A549 (cell line): Measurements from ENCODE around the gene CABCOCO1. TPM values are rescaled to one million over a fixed set of nuclear protein-coding genes. Genes with fewer than 3 reads are reported as not detected.

ENCODE experiments used
- ATAC-seq, 2 experiments: fragments of 200-7000 bp in 1 of 2; fragments of >200 bp in 1 of 2; cut with Nextera tagmentation in 1 of 2; cut with Tn5 transposase in 1 of 2; 3 replicates each; pipeline versions ENCODE4 v1.8.0 to v1.9.1; 2018 to 2020; ENCODE audit warnings: mild to moderate bottlenecking in 1 of 2, moderate library complexity in 1 of 2
- CTCF ChIA-PET: fragments of 300-600 bp; sonication (Branson Sonifier 250); formaldehyde crosslinking; extraction: SDS; loops from one replicate; lab custom pipeline; 2021; ENCODE audit warnings: antibody characterized with exemption, inconsistent platforms; lab: Yijun Ruan, JAX
- POLR2A ChIA-PET: fragments of 350-600 bp; formaldehyde crosslinking; extraction: SDS; loops from one replicate; lab custom pipeline; 2021; ENCODE audit warnings: antibody characterized with exemption, inconsistent platforms; lab: Yijun Ruan, JAX
- DNase-seq, 2 experiments: peaks; one replicate each; pipeline versions ENCODE4 v3.0.0 to v3.0.0-alpha.2; 2011 to 2016; ENCODE audit warnings: low read depth in 1 of 2, low spot score in 1 of 2
- FAIRE-seq: peaks from 2 replicates; lab custom pipeline; 2011; peaks lifted over from hg19 to GRCh38; lab: Jason Lieb, UNC
- H3K27ac ChIP-seq, 2 experiments: fragments of >200 bp; sonication (Bioruptor Twin); formaldehyde crosslinking; 3 replicates each; pipeline ENCODE4 v1.5.1; 2016 to 2017
- H3K4me1 ChIP-seq: fragments of >200 bp; sonication (Bioruptor Twin); formaldehyde crosslinking; 3 replicates; pipeline ENCODE4 v1.6.1; 2016
- H3K4me2 ChIP-seq: fragments of >200 bp; sonication (Bioruptor Twin); formaldehyde crosslinking; 3 replicates; pipeline ENCODE4 v1.6.1; 2016
- H3K4me3 ChIP-seq: fragments of >200 bp; sonication (Bioruptor Twin); formaldehyde crosslinking; 3 replicates; pipeline ENCODE4 v1.5.1; 2016
- H3K9me3 ChIP-seq: fragments of >200 bp; sonication (Bioruptor Twin); formaldehyde crosslinking; 3 replicates; pipeline ENCODE4 v1.6.1; 2016
- BHLHE40 ChIP-seq: IDR thresholded peaks from 2 replicates; pipeline ENCODE4 v1.6.1; 2012; ENCODE audit warnings: low read depth, low read length, inconsistent platforms
- CEBPB ChIP-seq, 2 experiments: fragments of >200 bp in 1 of 2; sonication (Bioruptor Twin) in 1 of 2; formaldehyde crosslinking in 1 of 2; IDR thresholded peaks; 2 replicates each; pipeline ENCODE4 v1.6.1; 2012 to 2016
- EHMT2 ChIP-seq: fragments of 200-600 bp; sonication (generic); IDR thresholded peaks from 2 replicates; pipeline ENCODE4 v1.6.1; 2016; ENCODE audit warnings: antibody characterized with exemption, low read depth, mild to moderate bottlenecking, moderate library complexity
- EP300 ChIP-seq, 2 experiments: fragments of >200 bp; sonication (Bioruptor Twin); formaldehyde crosslinking; IDR thresholded peaks; 2 replicates in 1 of 2; 3 replicates in 1 of 2; pipeline ENCODE4 v1.6.1; 2016 to 2017
- ESRRA ChIP-seq: fragments of 150-350 bp; IDR thresholded peaks from 2 replicates; pipeline ENCODE4 v1.6.1; 2014; ENCODE audit warnings: mild to moderate bottlenecking, low read length, borderline replicate concordance
- FOSB ChIP-seq: fragments of 250-450 bp; sonication (Bioruptor Pico); IDR thresholded peaks from 2 replicates; pipeline ENCODE4 v1.5.0; 2020; ENCODE audit warnings: mild to moderate bottlenecking, moderate library complexity
- FOSL2 ChIP-seq, 2 experiments: fragments of 450-650 bp in 1 of 2; fragments of >200 bp in 1 of 2; sonication (Bioruptor Twin) in 1 of 2; formaldehyde crosslinking; IDR thresholded peaks; 2 replicates each; pipeline versions ENCODE4 v1.5.0 to v1.6.1; 2016 to 2020; ENCODE audit warnings: mild to moderate bottlenecking in 1 of 2, moderate library complexity in 1 of 2
- HDAC2 ChIP-seq: fragments of 200-600 bp; sonication (generic); IDR thresholded peaks from 2 replicates; pipeline ENCODE4 v1.6.1; 2016
- JUNB ChIP-seq: fragments of >200 bp; sonication (Bioruptor Twin); formaldehyde crosslinking; IDR thresholded peaks from 2 replicates; pipeline ENCODE4 v1.6.1; 2016
- MAFK ChIP-seq: fragments of 450-650 bp; IDR thresholded peaks from 2 replicates; pipeline ENCODE4 v1.6.1; 2014; ENCODE audit not compliant: partially characterized antibody
- MAZ ChIP-seq: fragments of 150-350 bp; IDR thresholded peaks from 2 replicates; pipeline ENCODE4 v1.6.1; 2014; ENCODE audit warnings: antibody characterized with exemption, low read depth, low read length, borderline replicate concordance
- NFE2L2 ChIP-seq: fragments of 150-350 bp; conservative IDR thresholded peaks from 2 replicates; pipeline ENCODE4 v1.6.1; 2014; ENCODE audit warnings: low read length
- PHF8 ChIP-seq: fragments of 200-600 bp; sonication (generic); IDR thresholded peaks from 2 replicates; pipeline ENCODE4 v1.6.1; 2016; ENCODE audit warnings: low read depth, mild to moderate bottlenecking, antibody characterized with exemption, moderate library complexity, borderline replicate concordance
- POLR2A ChIP-seq: IDR thresholded peaks from 2 replicates; pipeline ENCODE4 v1.6.1; 2012; ENCODE audit warnings: mild to moderate bottlenecking, low read length
- RCOR1 ChIP-seq: fragments of 150-350 bp; IDR thresholded peaks from 2 replicates; pipeline ENCODE4 v1.6.1; 2014; ENCODE audit warnings: antibody characterized with exemption, low read length, low read depth
- RNF2 ChIP-seq: fragments of 200-600 bp; sonication (generic); IDR thresholded peaks from 2 replicates; pipeline ENCODE4 v1.6.1; 2016; ENCODE audit warnings: low read depth, mild to moderate bottlenecking, antibody characterized with exemption, moderate library complexity, borderline replicate concordance
- SMC3 ChIP-seq: fragments of >200 bp; sonication (Bioruptor Twin); formaldehyde crosslinking; IDR thresholded peaks from 3 replicates; pipeline ENCODE4 v1.6.1; 2018; ENCODE audit warnings: inconsistent platforms
- SREBF2 ChIP-seq: fragments of 450-650 bp; IDR thresholded peaks from 2 replicates; pipeline ENCODE4 v1.6.1; 2014; ENCODE audit warnings: mild to moderate bottlenecking, moderate library complexity
- ZNF302 ChIP-seq: fragments of 250-450 bp; sonication (Bioruptor Pico); IDR thresholded peaks from 2 replicates; pipeline ENCODE4 v1.9.0; 2021; ENCODE audit warnings: inconsistent platforms, mild to moderate bottlenecking, moderate library complexity
- WGBS: methylation state at CpG from one replicate; pipeline ENCODE4 v1.1.6; 2017; ENCODE audit errors: missing lambda C conversion rate; 5-methylcytosine and 5-hydroxymethylcytosine counted together
- polyA plus RNA-seq, 4 experiments: library from polyadenylated mRNA; depleted of rRNA in 3 of 4; stranded (reverse); fragments of >200 nt; fragmentation: RNase III in 1 of 4; extraction: RNeasy Plus Mini Kit Qiagen cat#74134 plus additional on column Dnase treatment in 1 of 4; gene quantifications; 2 replicates in 3 of 4; 3 replicates in 1 of 4; pipeline ENCODE4 v1.2.3, GENCODE V29; 2011 to 2017
- TF ChIP-seq, protein P1 (sequence below): IDR thresholded peaks from 2 replicates; pipeline ENCODE4 v1.6.1; 2012
- TF ChIP-seq, protein P2 (sequence below): fragments of >200 bp; sonication (Bioruptor Twin); formaldehyde crosslinking; IDR thresholded peaks from 3 replicates; pipeline ENCODE4 v1.6.1; 2016
- TF ChIP-seq, protein P3 (sequence below): fragments of >200 bp; sonication (Bioruptor Twin); formaldehyde crosslinking; IDR thresholded peaks from 2 replicates; pipeline ENCODE4 v1.6.1; 2016
- TF ChIP-seq, protein P4 (sequence below): IDR thresholded peaks from 2 replicates; pipeline ENCODE4 v1.6.1; 2012; ENCODE audit warnings: low read depth, borderline replicate concordance
- TF ChIP-seq, protein P5 (sequence below): IDR thresholded peaks from 2 replicates; pipeline ENCODE4 v1.6.1; 2012

Gene CABCOCO1
- polyA plus RNA-seq, 2 of the 4 experiments (the other 2 are of a cell fraction): 0.77 to 1.1 TPM

DNA sequence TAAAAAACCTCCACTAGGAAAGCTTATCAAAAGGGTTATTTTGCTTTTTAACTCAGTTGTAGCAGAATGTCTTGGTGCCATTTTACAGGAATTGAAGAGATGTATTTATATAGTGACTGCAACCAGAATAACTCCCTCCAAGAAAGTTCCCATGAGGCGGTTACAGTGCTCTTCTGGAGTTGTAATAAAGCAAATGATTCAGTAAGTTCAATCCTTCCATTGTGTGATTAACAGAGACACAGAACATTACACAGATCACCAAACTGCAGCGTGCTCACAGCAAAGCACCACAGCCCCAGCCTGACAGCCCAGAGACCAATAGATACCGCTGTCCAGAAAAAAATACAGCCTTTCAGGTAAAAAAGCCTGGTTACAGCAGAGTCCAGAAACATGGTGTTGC, 21.9 kb upstream of the CABCOCO1 start:
- peaks cover 42% of the 10 kb centered on the region for H3K4me1 ChIP-seq
- POLR2A ChIA-PET: no interaction called here
- DNase-seq (no peak), ATAC-seq (no peak), FAIRE-seq (no peak)
- no peak for TF ChIP-seq SREBF2
- TF ChIP-seq MAZ: no peak
- no peak for TF ChIP-seq FOSB (CRISPR knock-in tag)
- TF ChIP-seq, protein P1, sequence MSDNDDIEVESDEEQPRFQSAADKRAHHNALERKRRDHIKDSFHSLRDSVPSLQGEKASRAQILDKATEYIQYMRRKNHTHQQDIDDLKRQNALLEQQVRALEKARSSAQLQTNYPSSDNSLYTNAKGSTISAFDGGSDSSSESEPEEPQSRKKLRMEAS: no peak
- no peak for TF ChIP-seq HDAC2
- TF ChIP-seq JUNB: no peak
- no peak for TF ChIP-seq PHF8
- no peak for TF ChIP-seq MAFK
- TF ChIP-seq, protein P2, sequence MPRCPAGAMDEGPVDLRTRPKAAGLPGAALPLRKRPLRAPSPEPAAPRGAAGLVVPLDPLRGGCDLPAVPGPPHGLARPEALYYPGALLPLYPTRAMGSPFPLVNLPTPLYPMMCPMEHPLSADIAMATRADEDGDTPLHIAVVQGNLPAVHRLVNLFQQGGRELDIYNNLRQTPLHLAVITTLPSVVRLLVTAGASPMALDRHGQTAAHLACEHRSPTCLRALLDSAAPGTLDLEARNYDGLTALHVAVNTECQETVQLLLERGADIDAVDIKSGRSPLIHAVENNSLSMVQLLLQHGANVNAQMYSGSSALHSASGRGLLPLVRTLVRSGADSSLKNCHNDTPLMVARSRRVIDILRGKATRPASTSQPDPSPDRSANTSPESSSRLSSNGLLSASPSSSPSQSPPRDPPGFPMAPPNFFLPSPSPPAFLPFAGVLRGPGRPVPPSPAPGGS: no peak
- TF ChIP-seq EHMT2: no peak
- TF ChIP-seq ZNF302 (CRISPR knock-in tag): no peak
- no peak for TF ChIP-seq CEBPB (IDR thresholded peaks at IDR 0.05)
- no peak for TF ChIP-seq NFE2L2
- H3K9me3 ChIP-seq: no peaks in the 10 kb centered on the region
- no peak overlapping the region for H3K4me2 ChIP-seq
- 93% methylated on average over 3 of the region's 3 CpGs for WGBS
- no peak overlapping the region for H3K27ac ChIP-seq
- CTCF ChIA-PET: no interaction called here
- H3K4me3 ChIP-seq: no peak overlapping the region

DNA sequence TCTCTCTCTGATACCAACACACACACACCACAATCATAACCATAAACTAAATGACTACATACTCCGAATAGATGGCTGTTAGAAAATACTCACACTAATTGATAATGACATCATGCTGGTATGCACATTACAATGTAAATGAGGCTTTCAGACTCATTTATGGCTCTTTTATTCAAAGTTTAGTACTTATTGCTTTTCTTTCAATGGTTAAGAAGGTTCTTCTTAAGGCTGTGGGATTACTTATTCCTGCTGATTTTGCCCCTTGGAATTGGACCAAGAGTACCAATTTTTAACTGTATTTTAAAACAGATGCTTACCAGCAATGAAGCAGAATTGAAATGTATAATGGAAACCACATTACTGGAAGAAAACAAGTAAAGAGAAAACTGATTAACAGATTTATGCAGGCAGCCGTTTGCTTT, 20.6 kb upstream of the CABCOCO1 start:
- 64% methylated on average over 2 of the region's 2 CpGs for WGBS
- ATAC-seq: no peak
- no peak for FAIRE-seq
- TF ChIP-seq, protein P1: no peak
- TF ChIP-seq, protein P3, sequence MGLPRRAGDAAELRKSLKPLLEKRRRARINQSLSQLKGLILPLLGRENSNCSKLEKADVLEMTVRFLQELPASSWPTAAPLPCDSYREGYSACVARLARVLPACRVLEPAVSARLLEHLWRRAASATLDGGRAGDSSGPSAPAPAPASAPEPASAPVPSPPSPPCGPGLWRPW: no peak
- TF ChIP-seq, protein P4, sequence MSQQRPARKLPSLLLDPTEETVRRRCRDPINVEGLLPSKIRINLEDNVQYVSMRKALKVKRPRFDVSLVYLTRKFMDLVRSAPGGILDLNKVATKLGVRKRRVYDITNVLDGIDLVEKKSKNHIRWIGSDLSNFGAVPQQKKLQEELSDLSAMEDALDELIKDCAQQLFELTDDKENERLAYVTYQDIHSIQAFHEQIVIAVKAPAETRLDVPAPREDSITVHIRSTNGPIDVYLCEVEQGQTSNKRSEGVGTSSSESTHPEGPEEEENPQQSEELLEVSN: no peak
- TF ChIP-seq NFE2L2: no peak
- TF ChIP-seq HDAC2: no peak
- TF ChIP-seq MAZ: no peak
- TF ChIP-seq FOSL2 (IDR thresholded peaks at IDR 0.05): no peak
- TF ChIP-seq FOSL2 (CRISPR knock-in tag; IDR thresholded peaks at IDR 0.05): no peak
- TF ChIP-seq ESRRA: no peak
- TF ChIP-seq SMC3: no peak
- no peak for TF ChIP-seq PHF8
- TF ChIP-seq POLR2A: no peak
- TF ChIP-seq, protein P2: no peak
- TF ChIP-seq BHLHE40: no peak
- TF ChIP-seq, protein P5, sequence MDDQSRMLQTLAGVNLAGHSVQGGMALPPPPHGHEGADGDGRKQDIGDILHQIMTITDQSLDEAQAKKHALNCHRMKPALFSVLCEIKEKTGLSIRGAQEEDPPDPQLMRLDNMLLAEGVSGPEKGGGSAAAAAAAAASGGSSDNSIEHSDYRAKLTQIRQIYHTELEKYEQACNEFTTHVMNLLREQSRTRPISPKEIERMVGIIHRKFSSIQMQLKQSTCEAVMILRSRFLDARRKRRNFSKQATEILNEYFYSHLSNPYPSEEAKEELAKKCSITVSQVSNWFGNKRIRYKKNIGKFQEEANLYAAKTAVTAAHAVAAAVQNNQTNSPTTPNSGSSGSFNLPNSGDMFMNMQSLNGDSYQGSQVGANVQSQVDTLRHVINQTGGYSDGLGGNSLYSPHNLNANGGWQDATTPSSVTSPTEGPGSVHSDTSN: no peak
- no peak for TF ChIP-seq RCOR1
- no peak for TF ChIP-seq MAFK
- TF ChIP-seq RNF2: no peak
- no peak for TF ChIP-seq EP300 (IDR thresholded peaks at IDR 0.05)
- ChIA-PET POLR2A (no interaction called here), CTCF (no interaction called here)
- Histone ChIP-seq H3K27ac (no peak overlapping the region), H3K4me2 (peak overlapping the region; percentile 53), H3K4me3 (no peak overlapping the region), H3K4me1 (peaks cover 33% of the 10 kb centered on the region), H3K9me3 (no peaks in the 10 kb centered on the region)
- DNase-seq: no peak
